ENCODE measurements around the gene VARS1.
"Not testable (repeated sequence)": the region's sequence is repeated elsewhere in the genome, so short reads cannot be mapped to it uniquely, and the experiment has no call there.

Gene VARS1

GRCh38 chr6:31821301-31822035 lies 25.9 kb upstream of the VARS1 start:
- H3K4me3 ChIP-seq (ENCODE audit: low read depth, low read length), result peak overlapping the region; percentile 70
- no peak for TF ChIP-seq CTCF (IDR thresholded peaks at IDR 0.05; ENCODE audit: control insufficient read depth, extremely low read depth, insufficient read depth)
- DNase-seq (ENCODE audit: low read depth), result no peak

- not testable (repeated sequence) for H3K4me3 ChIP-seq (ENCODE audit: low read depth, low read length); DNase-seq (ENCODE audit: low read depth)
These were observed 24.8 kb upstream of the VARS1 start for GRCh38 chr6:31820399-31820798.

GRCh38 chr6:31819871-31820299 lies 24.3 kb upstream of the VARS1 start:
- H3K4me3 ChIP-seq (ENCODE audit: low read depth, low read length), result no peak overlapping the region
- DNase-seq (ENCODE audit: low read depth), result no peak
- TF ChIP-seq CTCF (IDR thresholded peaks at IDR 0.05; ENCODE audit: control insufficient read depth, extremely low read depth, insufficient read depth), result no peak

GRCh38 chr6:31817929-31818511 lies 22.5 kb upstream of the VARS1 start:
- H3K4me3 ChIP-seq (ENCODE audit: low read depth, low read length); DNase-seq (ENCODE audit: low read depth): not testable (repeated sequence)

- H3K4me3 ChIP-seq (ENCODE audit: low read depth, low read length); DNase-seq (ENCODE audit: low read depth): not testable (repeated sequence)
These were observed 21.8 kb upstream of the VARS1 start for GRCh38 chr6:31817133-31817928.

GRCh38 chr6:31815025-31815838 lies 19.7 kb upstream of the VARS1 start, which contains the start of the genes HSPA1A and HSPA1L:
TSS of gene HSPA1A (plus strand) at chr6:31815543. CDS start at chr6:31815757, 214 bp downstream.
TSS of gene HSPA1L (minus strand) at chr6:31815283. CDS start at chr6:31811972, 3,311 bp downstream.
- no peak for TF ChIP-seq CTCF (IDR thresholded peaks at IDR 0.05; ENCODE audit: control insufficient read depth, extremely low read depth, insufficient read depth)
- no peak within 1 kb of the TSS for H3K4me3 ChIP-seq (ENCODE audit: low read depth, low read length)
- no peak for DNase-seq (ENCODE audit: low read depth)

- no peak for TF ChIP-seq CTCF (IDR thresholded peaks at IDR 0.05; ENCODE audit: control insufficient read depth, extremely low read depth, insufficient read depth)
- H3K4me3 ChIP-seq (ENCODE audit: low read depth, low read length), result no peak overlapping the region
- DNase-seq (ENCODE audit: low read depth), result no peak
These were observed 19.1 kb upstream of the VARS1 start for GRCh38 chr6:31814677-31815024.

- DNase-seq (ENCODE audit: low read depth), result no peak
- H3K4me3 ChIP-seq (ENCODE audit: low read depth, low read length), result no peak overlapping the region
- no peak for TF ChIP-seq CTCF (IDR thresholded peaks at IDR 0.05; ENCODE audit: control insufficient read depth, extremely low read depth, insufficient read depth)
These were observed 17.9 kb upstream of the VARS1 start for GRCh38 chr6:31813465-31813849.

Data from LNCaP clone FGC (cell line).